PC-9 (cell line): ENCODE measurements around the gene RDH16. TPM values are rescaled to one million over a fixed set of nuclear protein-coding genes. Genes with fewer than 3 reads are reported as not detected.

ENCODE experiments used
- BruUV-seq: library from RNA; stranded (reverse); fragments of 400-500 nt; replicated peaks from 2 replicates; lab custom pipeline; 2021; lab: Mats Ljungman, UMichigan
- CTCF ChIA-PET: fragments of 300-600 bp; sonication (Branson Sonifier 250); formaldehyde crosslinking; loops from one replicate; lab custom pipeline; 2022; ENCODE audit warnings: antibody characterized with exemption; lab: Charles Lee
- POLR2A ChIA-PET: fragments of 300-600 bp; sonication (Branson Sonifier 250); formaldehyde crosslinking; loops from one replicate; lab custom pipeline; 2022; ENCODE audit warnings: antibody characterized with exemption; ENCODE audit not compliant: unreplicated experiment; lab: Charles Lee
- DNase-seq, 2 experiments: peaks; one replicate each; pipeline versions ENCODE4 v3.0.0 to v3.0.0-alpha.2; 2015 to 2022; ENCODE audit warnings: mixed read lengths in 1 of 2
- H2AFZ ChIP-seq: fragments of 200-600 bp; sonication (generic); 2 replicates; pipeline ENCODE4 v1.8.1; 2017; ENCODE audit warnings: antibody characterized with exemption
- H3F3A ChIP-seq: fragments of 200-600 bp; sonication (generic); 2 replicates; pipeline ENCODE4 v1.8.1; 2017; ENCODE audit warnings: antibody characterized with exemption, mild to moderate bottlenecking, low read depth; ENCODE audit not compliant: insufficient read depth
- H3K27ac ChIP-seq: fragments of 200-600 bp; sonication (generic); 2 replicates; pipeline ENCODE4 v1.6.1; 2016; ENCODE audit warnings: mixed run types
- H3K27me3 ChIP-seq: fragments of 200-600 bp; sonication (generic); 2 replicates; pipeline ENCODE4 v1.6.1; 2016; ENCODE audit warnings: low read depth, mixed run types; ENCODE audit not compliant: insufficient read depth
- H3K36me3 ChIP-seq: fragments of 200-600 bp; sonication (generic); 2 replicates; pipeline ENCODE4 v1.6.1; 2016; ENCODE audit warnings: low read depth, mixed run types
- H3K4me1 ChIP-seq: fragments of 200-600 bp; sonication (generic); replicated peaks from 2 replicates; pipeline ENCODE4 v1.6.1; 2016; ENCODE audit warnings: mixed run types; ENCODE audit not compliant: insufficient read depth
- H3K4me2 ChIP-seq: fragments of 200-600 bp; sonication (generic); 2 replicates; pipeline ENCODE4 v1.6.1; 2017; ENCODE audit warnings: mixed run types
- H3K4me3 ChIP-seq: fragments of 200-600 bp; sonication (generic); 2 replicates; pipeline ENCODE4 v1.6.1; 2016; ENCODE audit warnings: mixed run types
- H3K79me2 ChIP-seq: fragments of 200-600 bp; sonication (generic); 2 replicates; pipeline ENCODE4 v1.6.1; 2017; ENCODE audit warnings: low read depth, mixed run types
- H3K9me2 ChIP-seq: fragments of 200-600 bp; sonication (generic); 2 replicates; pipeline ENCODE4 v1.8.1; 2017; ENCODE audit warnings: mild to moderate bottlenecking; ENCODE audit not compliant: insufficient read depth
- H3K9me3 ChIP-seq: fragments of 200-600 bp; sonication (generic); 2 replicates; pipeline ENCODE4 v1.8.1; 2016; ENCODE audit warnings: low read depth; ENCODE audit not compliant: insufficient read depth
- H4K20me1 ChIP-seq: fragments of 200-600 bp; sonication (generic); 2 replicates; pipeline ENCODE4 v1.8.1; 2017; ENCODE audit not compliant: insufficient read depth
- EZH2 ChIP-seq: fragments of 200-600 bp; sonication (generic); IDR thresholded peaks from 2 replicates; pipeline ENCODE4 v1.8.0; 2017; ENCODE audit warnings: antibody characterized with exemption, low read depth
- intact Hi-C: fragments of 100-400 bp; cut with micrococcal nuclease; formaldehyde crosslinking; loops from one replicate; pipeline ENCODE4 v1.10.0; 2022; ENCODE audit not compliant: unreplicated experiment
- total RNA-seq: library from RNA; stranded (reverse); gene quantifications from 2 replicates; pipeline ENCODE4 v1.2.3, GENCODE V29; 2021
- TF ChIP-seq, protein P1 (sequence below): fragments of 200-600 bp; sonication (generic); conservative IDR thresholded peaks from 2 replicates; pipeline ENCODE4 v1.6.1; 2017; ENCODE audit warnings: mixed run types, antibody characterized with exemption, mild to moderate bottlenecking, moderate library complexity

The RDH16 gene
- total RNA-seq, 1 experiment from 2014 or later: 0.79 TPM

- Histone ChIP-seq H3K27me3 (0 out of 2 replicates have a peak, but pooled peaks cover 12% of the 10 kb centered on the region), H3F3A (no peaks in the 10 kb centered on the region), H3K9me3 (no peaks in the 10 kb centered on the region), H3K4me1 (peaks cover 11% of the 10 kb centered on the region; the same call in 1 of the 2 replicates), H3K27ac (no peak overlapping the region), H3K36me3 (no peaks in the 10 kb centered on the region), H3K79me2 (no peaks in the 10 kb centered on the region), H2AFZ (no peak overlapping the region), H3K4me2 (no peak overlapping the region), H3K4me3 (no peak overlapping the region), H4K20me1 (no peaks in the 10 kb centered on the region), H3K9me2 (no peaks in the 10 kb centered on the region)
- no TSS peak for BruUV-seq
- CTCF ChIA-PET: no interaction called here
- no peak for DNase-seq
- TF ChIP-seq EZH2: no peak
- TF ChIP-seq, protein P1, sequence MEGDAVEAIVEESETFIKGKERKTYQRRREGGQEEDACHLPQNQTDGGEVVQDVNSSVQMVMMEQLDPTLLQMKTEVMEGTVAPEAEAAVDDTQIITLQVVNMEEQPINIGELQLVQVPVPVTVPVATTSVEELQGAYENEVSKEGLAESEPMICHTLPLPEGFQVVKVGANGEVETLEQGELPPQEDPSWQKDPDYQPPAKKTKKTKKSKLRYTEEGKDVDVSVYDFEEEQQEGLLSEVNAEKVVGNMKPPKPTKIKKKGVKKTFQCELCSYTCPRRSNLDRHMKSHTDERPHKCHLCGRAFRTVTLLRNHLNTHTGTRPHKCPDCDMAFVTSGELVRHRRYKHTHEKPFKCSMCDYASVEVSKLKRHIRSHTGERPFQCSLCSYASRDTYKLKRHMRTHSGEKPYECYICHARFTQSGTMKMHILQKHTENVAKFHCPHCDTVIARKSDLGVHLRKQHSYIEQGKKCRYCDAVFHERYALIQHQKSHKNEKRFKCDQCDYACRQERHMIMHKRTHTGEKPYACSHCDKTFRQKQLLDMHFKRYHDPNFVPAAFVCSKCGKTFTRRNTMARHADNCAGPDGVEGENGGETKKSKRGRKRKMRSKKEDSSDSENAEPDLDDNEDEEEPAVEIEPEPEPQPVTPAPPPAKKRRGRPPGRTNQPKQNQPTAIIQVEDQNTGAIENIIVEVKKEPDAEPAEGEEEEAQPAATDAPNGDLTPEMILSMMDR: no peak
- intact Hi-C loops: no loop called here
- POLR2A ChIA-PET: no interaction called here
Observed at GRCh38 chr12:56929780-56930179, 27.6 kb downstream of the RDH16 start.

DNA sequence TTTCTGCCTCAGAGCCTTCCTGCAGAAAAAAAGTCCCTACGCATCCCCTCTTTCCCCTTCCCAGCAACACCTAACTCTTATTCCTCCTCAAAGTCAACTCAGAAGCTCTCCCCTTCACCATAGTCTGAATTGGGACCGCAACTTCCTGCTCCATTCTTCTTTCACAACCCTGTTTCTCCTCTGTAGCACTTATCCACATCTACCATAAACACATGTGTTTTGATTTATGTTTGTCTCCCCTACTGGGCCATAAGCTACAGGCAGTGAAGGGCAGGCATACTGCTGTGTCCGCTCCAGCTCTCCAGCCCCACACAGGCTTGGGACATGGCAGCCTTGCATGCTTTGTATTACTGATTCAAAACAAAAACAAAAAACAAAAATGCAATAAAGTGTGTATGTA is 29.1 kb downstream of the RDH16 start:
- Histone ChIP-seq H3K4me1 (peaks cover 9% of the 10 kb centered on the region; the same call in 1 of the 2 replicates), H3K36me3 (no peaks in the 10 kb centered on the region), H3F3A (no peaks in the 10 kb centered on the region), H3K9me2 (0 out of 2 replicates have a peak, but pooled peaks cover 4% of the 10 kb centered on the region), H4K20me1 (no peaks in the 10 kb centered on the region), H3K9me3 (no peaks in the 10 kb centered on the region), H3K4me2 (no peak overlapping the region), H3K27me3 (0 out of 2 replicates have a peak, but pooled peaks cover 12% of the 10 kb centered on the region), H3K27ac (no peak overlapping the region), H3K4me3 (no peak overlapping the region), H3K79me2 (no peaks in the 10 kb centered on the region), H2AFZ (no peak overlapping the region)
- CTCF ChIA-PET: no interaction called here
- TF ChIP-seq, protein P1: no peak
- no peak for TF ChIP-seq EZH2
- intact Hi-C loops: no loop called here
- DNase-seq: no peak
- BruUV-seq: no TSS peak
- POLR2A ChIA-PET: no interaction called here

DNA sequence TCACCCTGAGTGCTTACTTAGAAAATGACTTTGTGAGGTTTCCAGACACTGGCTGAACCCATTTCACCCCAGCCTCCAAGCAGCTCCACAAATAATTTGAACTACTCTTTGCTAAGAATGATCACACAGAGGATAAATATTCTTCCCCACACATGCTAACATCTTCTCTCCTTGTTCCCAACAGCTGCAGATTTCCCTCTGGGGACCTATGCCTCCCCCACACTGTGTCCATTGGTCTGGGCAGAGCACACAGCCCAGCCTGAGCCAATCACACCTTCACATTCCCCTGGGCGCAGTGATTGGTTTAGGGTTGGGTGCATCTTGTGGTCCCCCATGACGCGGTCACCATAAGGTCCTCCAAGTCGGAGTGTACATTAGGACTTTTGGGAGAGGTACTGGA is 30.1 kb downstream of the RDH16 start:
- no peak for TF ChIP-seq EZH2
- TF ChIP-seq, protein P1: no peak
- H3K4me2 ChIP-seq: no peak overlapping the region
- no peaks in the 10 kb centered on the region for H3K4me1 ChIP-seq
- no peak overlapping the region for H3K27ac ChIP-seq
- H3F3A ChIP-seq: no peaks in the 10 kb centered on the region
- 0 out of 2 replicates have a peak, but pooled peaks cover 4% of the 10 kb centered on the region for H3K9me2 ChIP-seq
- no peaks in the 10 kb centered on the region for H4K20me1 ChIP-seq
- H3K27me3 ChIP-seq: 0 out of 2 replicates have a peak, but pooled peaks cover 12% of the 10 kb centered on the region
- no peak for DNase-seq
- no peaks in the 10 kb centered on the region for H3K36me3 ChIP-seq
- BruUV-seq: no TSS peak
- no peaks in the 10 kb centered on the region for H3K79me2 ChIP-seq
- H3K9me3 ChIP-seq: no peaks in the 10 kb centered on the region
- intact Hi-C loops: no loop called here
- CTCF ChIA-PET: no interaction called here
- POLR2A ChIA-PET: no interaction called here
- no peak overlapping the region for H2AFZ ChIP-seq
- H3K4me3 ChIP-seq: no peak overlapping the region
